ENCODE results near the gene UNC5B. TPM values are rescaled to one million over a fixed set of nuclear protein-coding genes. Genes with fewer than 3 reads are reported as not detected.

UNC5B gene
- total RNA-seq, 4 donors from 2014 or later, result 3.9 to 7.1 (median 5.7) TPM

- H3K27ac ChIP-seq, result no peak overlapping the region
- intact Hi-C loops (cut with DNase I), result no loop called here
- DNase-seq, result no peak
- no peak overlapping the region for H3K4me3 ChIP-seq (replicated peaks in 1 of 3)
- 63 to 82% methylated on average over 3 of the region's 3 CpGs for WGBS, 2 donors
- no peaks in the 10 kb centered on the region for H3K4me1 ChIP-seq
- TF ChIP-seq CTCF (IDR thresholded peaks at IDR 0.05) (no peak), POLR2A (IDR thresholded peaks at IDR 0.05) (no peak)
- H3K36me3 ChIP-seq, result no peaks in the 10 kb centered on the region
- H3K9me3 ChIP-seq, result no peaks in the 10 kb centered on the region
- H3K27me3 ChIP-seq, result no peaks in the 10 kb centered on the region
Observed at GRCh38 chr10:71306979-71307378, 94.6 kb downstream of the UNC5B start.

GRCh38 chr10:71307469-71308085 is 95.2 kb downstream of the UNC5B start:
- peak in 1 of 2 donors; percentile 70 for DNase-seq
- intact Hi-C loops (cut with DNase I), result no loop called here
- Histone ChIP-seq H3K9me3 (no peaks in the 10 kb centered on the region), H3K4me3 (replicated peaks in 1 of 3) (no peak overlapping the region), H3K27me3 (no peaks in the 10 kb centered on the region), H3K36me3 (no peaks in the 10 kb centered on the region), H3K27ac (no peak overlapping the region), H3K4me1 (peaks cover 0 to 1% of the 10 kb centered on the region in 2 donors)
- WGBS, 2 donors, result 42 to 60% methylated on average over 8 of the region's 8 CpGs
- TF ChIP-seq POLR2A (IDR thresholded peaks at IDR 0.05) (no peak), CTCF (IDR thresholded peaks at IDR 0.05) (no peak)

- DNase-seq, result no peak
- H3K4me3 ChIP-seq (replicated peaks in 1 of 3), result no peak overlapping the region
- H3K27me3 ChIP-seq, result no peaks in the 10 kb centered on the region
- no peaks in the 10 kb centered on the region for H3K9me3 ChIP-seq
- no peaks in the 10 kb centered on the region for H3K36me3 ChIP-seq
- H3K4me1 ChIP-seq, result peaks cover 0 to 7% of the 10 kb centered on the region in 2 donors
- no peak for TF ChIP-seq POLR2A (IDR thresholded peaks at IDR 0.05)
- TF ChIP-seq CTCF (IDR thresholded peaks at IDR 0.05), result no peak
- WGBS, 2 donors, result 83 to 90% methylated on average over 2 of the region's 2 CpGs
- intact Hi-C loops (cut with DNase I), result no loop called here
- no peak overlapping the region for H3K27ac ChIP-seq
Observed at GRCh38 chr10:71308244-71308643, 95.9 kb downstream of the UNC5B start.

- 66 to 84% methylated on average over 3 of the region's 3 CpGs for WGBS, 2 donors
- TF ChIP-seq POLR2A (IDR thresholded peaks at IDR 0.05), result no peak
- no peak for TF ChIP-seq CTCF (IDR thresholded peaks at IDR 0.05)
- Histone ChIP-seq H3K27ac (no peak overlapping the region), H3K4me3 (replicated peaks in 1 of 3) (no peak overlapping the region), H3K4me1 (peaks cover 0 to 8% of the 10 kb centered on the region in 2 donors), H3K9me3 (no peaks in the 10 kb centered on the region), H3K36me3 (no peaks in the 10 kb centered on the region), H3K27me3 (no peaks in the 10 kb centered on the region)
- no peak for DNase-seq
- intact Hi-C loops (cut with DNase I), result no loop called here
Observed at GRCh38 chr10:71308985-71309384, 96.6 kb downstream of the UNC5B start.

GRCh38 chr10:71309919-71310318 is 97.5 kb downstream of the UNC5B start:
- H3K36me3 ChIP-seq, result no peaks in the 10 kb centered on the region
- no peak overlapping the region for H3K4me3 ChIP-seq (replicated peaks in 1 of 3)
- H3K27me3 ChIP-seq, result no peaks in the 10 kb centered on the region
- H3K27ac ChIP-seq, result no peak overlapping the region
- H3K9me3 ChIP-seq, result no peaks in the 10 kb centered on the region
- no peak for DNase-seq
- intact Hi-C loops (cut with DNase I), result no loop called here
- H3K4me1 ChIP-seq, result peaks cover 6 to 16% of the 10 kb centered on the region in 2 donors
- TF ChIP-seq CTCF (IDR thresholded peaks at IDR 0.05), result no peak
- no peak for TF ChIP-seq POLR2A (IDR thresholded peaks at IDR 0.05)
- WGBS, 2 donors, result 66 to 79% methylated on average over 3 of the region's 3 CpGs

All from thyroid gland (tissue), 4 donors.